HCT116 (cell line): ENCODE data around the gene FRA10AC1.
"Not testable (repeated sequence)": the region's sequence is repeated elsewhere in the genome, so short reads cannot be mapped to it uniquely, and the experiment has no call there.

Source experiments
- EZH2 ChIP-seq: fragments of 200-600 bp; sonication (generic); IDR thresholded peaks from 2 replicates; pipeline ENCODE4 v1.6.1; 2017; ENCODE audit warnings: antibody characterized with exemption, mixed run types
- JUND ChIP-seq: IDR thresholded peaks from 2 replicates; pipeline ENCODE4 v1.6.1; 2012
- POLR2A ChIP-seq: IDR thresholded peaks from 2 replicates; pipeline ENCODE4 v1.7.0; 2011; ENCODE audit warnings: borderline replicate concordance; ENCODE audit not compliant: insufficient read depth, insufficient read length; ENCODE audit errors: extremely low read depth
- POLR2AphosphoS5 ChIP-seq: IDR thresholded peaks from 2 replicates; pipeline ENCODE4 v1.6.1; 2011; ENCODE audit warnings: mild to moderate bottlenecking, low read depth, low read length, moderate library complexity
- SP1 ChIP-seq: IDR thresholded peaks from 2 replicates; pipeline ENCODE4 v1.6.1; 2012; ENCODE audit warnings: low read depth
- YY1 ChIP-seq: IDR thresholded peaks from 2 replicates; pipeline ENCODE4 v1.6.1; 2011; ENCODE audit warnings: low read length, low read depth, moderate library complexity, mild to moderate bottlenecking; ENCODE audit not compliant: insufficient replicate concordance; ENCODE audit errors: extremely low read depth
- TF ChIP-seq, protein P1 (sequence below): IDR thresholded peaks from 2 replicates; pipeline ENCODE4 v1.6.1; 2012
- TF ChIP-seq, protein P2 (sequence below), 3 experiments: fragments of 200-600 bp in 1 of 3; sonication (generic) in 1 of 3; IDR thresholded peaks in 2 of 3; conservative IDR thresholded peaks in 1 of 3; 2 replicates each; pipeline ENCODE4 v1.5.1; 2012 to 2017; ENCODE audit warnings: low read depth in 2 of 3, low read length in 2 of 3, antibody characterized with exemption in 1 of 3, borderline replicate concordance in 1 of 3, control low read depth in 1 of 3, mild to moderate bottlenecking in 1 of 3, mixed read lengths in 1 of 3, mixed run types in 1 of 3, moderate library complexity in 1 of 3; ENCODE audit not compliant: insufficient read depth in 1 of 3
- TF ChIP-seq, protein P3 (sequence below): IDR thresholded peaks from 2 replicates; pipeline ENCODE4 v1.6.1; 2012

DNA sequence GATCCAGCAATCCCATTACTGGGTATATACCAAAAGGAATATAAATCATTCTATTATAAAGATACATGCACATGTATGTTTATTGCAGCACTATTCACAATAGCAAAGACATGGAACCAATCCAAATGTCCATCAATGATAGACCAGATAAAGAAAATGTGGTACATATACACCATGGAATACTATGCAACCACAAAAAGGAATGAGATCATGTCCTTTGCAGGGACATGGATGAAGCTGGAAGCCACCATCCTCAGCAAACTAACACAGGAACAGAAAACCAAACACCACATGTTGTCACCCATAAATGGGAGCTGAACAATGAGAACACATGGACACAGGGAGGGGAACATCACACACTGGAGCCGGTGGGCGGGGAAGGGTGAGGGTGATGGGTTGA lies 5.8 kb downstream of the FRA10AC1 start:
- not testable (repeated sequence) for TF ChIP-seq POLR2A, YY1, POLR2AphosphoS5, EZH2, SP1, JUND
- TF ChIP-seq, protein P1, sequence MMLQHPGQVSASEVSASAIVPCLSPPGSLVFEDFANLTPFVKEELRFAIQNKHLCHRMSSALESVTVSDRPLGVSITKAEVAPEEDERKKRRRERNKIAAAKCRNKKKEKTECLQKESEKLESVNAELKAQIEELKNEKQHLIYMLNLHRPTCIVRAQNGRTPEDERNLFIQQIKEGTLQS: not testable (repeated sequence)
- TF ChIP-seq, protein P2, sequence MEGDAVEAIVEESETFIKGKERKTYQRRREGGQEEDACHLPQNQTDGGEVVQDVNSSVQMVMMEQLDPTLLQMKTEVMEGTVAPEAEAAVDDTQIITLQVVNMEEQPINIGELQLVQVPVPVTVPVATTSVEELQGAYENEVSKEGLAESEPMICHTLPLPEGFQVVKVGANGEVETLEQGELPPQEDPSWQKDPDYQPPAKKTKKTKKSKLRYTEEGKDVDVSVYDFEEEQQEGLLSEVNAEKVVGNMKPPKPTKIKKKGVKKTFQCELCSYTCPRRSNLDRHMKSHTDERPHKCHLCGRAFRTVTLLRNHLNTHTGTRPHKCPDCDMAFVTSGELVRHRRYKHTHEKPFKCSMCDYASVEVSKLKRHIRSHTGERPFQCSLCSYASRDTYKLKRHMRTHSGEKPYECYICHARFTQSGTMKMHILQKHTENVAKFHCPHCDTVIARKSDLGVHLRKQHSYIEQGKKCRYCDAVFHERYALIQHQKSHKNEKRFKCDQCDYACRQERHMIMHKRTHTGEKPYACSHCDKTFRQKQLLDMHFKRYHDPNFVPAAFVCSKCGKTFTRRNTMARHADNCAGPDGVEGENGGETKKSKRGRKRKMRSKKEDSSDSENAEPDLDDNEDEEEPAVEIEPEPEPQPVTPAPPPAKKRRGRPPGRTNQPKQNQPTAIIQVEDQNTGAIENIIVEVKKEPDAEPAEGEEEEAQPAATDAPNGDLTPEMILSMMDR (IDR thresholded peaks at IDR 0.05 in 2 of 3, conservative IDR thresholded peaks at IDR 0.05 in 1 of 3; ENCODE audit: borderline replicate concordance in 1 of 3, insufficient read depth in 1 of 3, low read depth in 2 of 3, low read length in 2 of 3): not testable (repeated sequence)
- TF ChIP-seq, protein P3, sequence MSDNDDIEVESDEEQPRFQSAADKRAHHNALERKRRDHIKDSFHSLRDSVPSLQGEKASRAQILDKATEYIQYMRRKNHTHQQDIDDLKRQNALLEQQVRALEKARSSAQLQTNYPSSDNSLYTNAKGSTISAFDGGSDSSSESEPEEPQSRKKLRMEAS: not testable (repeated sequence)
